Measurements from ENCODE around the gene ACKR1. TPM values are rescaled to one million over a fixed set of nuclear protein-coding genes. Genes with fewer than 3 reads are reported as not detected.

Gene ACKR1
- polyA plus RNA-seq, 1 of the 3 experiments (the other 2 are of a cell fraction): 0.02 TPM

GRCh38 chr1:159181328-159182024 lies 23.2 kb upstream of the ACKR1 start:
- Histone ChIP-seq H3K36me3 (replicated peaks in 1 of 2; ENCODE audit: control insufficient read depth in 1 of 2, insufficient read depth in 2 of 2, low read length in 1 of 2) (no peaks in the 10 kb centered on the region), H4K20me1 (ENCODE audit: insufficient read depth) (no peaks in the 10 kb centered on the region), H3K27me3 (ENCODE audit: insufficient read depth) (no peaks in the 10 kb centered on the region; the same call in 1 of the 2 replicates), H2AFZ (ENCODE audit: low read depth) (no peak overlapping the region), H3K9me2 (no peaks in the 10 kb centered on the region), H3F3A (replicated peaks; ENCODE audit: insufficient read depth) (no peaks in the 10 kb centered on the region), H3K4me2 (no peak overlapping the region), H3K9ac (no peak overlapping the region), H3K27ac (ENCODE audit: low read depth in 2 of 2, low read length in 1 of 2) (no peak overlapping the region), H3K4me1 (ENCODE audit: control insufficient read depth in 1 of 2, insufficient read depth in 2 of 2, low read depth in 1 of 2, low read length in 1 of 2) (no peaks in the 10 kb centered on the region), H3K9me3 (no peaks in the 10 kb centered on the region), H3K79me2 (ENCODE audit: insufficient read depth) (no peaks in the 10 kb centered on the region), H3K4me3 (ENCODE audit: low read depth in 2 of 2, low read length in 1 of 2) (no peak overlapping the region)
- ChIA-PET CTCF (interaction anchor here (5.9 kb wide), 1 partner anchor 32 kb away, joined by 34 read pairs; no protein-coding TSS in a partner anchor), POLR2A (no interaction called here)
- no peak for TF ChIP-seq CHD2 (IDR thresholded peaks at IDR 0.05; ENCODE audit: low read length, partially characterized antibody)
- no peak for TF ChIP-seq RAD21 (IDR thresholded peaks at IDR 0.05; ENCODE audit: low read length)
- no peak for TF ChIP-seq MXI1 (IDR thresholded peaks at IDR 0.05; ENCODE audit: low read depth, low read length)
- no peak for TF ChIP-seq USF2 (IDR thresholded peaks at IDR 0.05; ENCODE audit: borderline replicate concordance, low read depth, low read length)
- TF ChIP-seq TAF1 (IDR thresholded peaks at IDR 0.05; ENCODE audit: borderline replicate concordance, low read depth, low read length): no peak
- no peak for TF ChIP-seq GABPA (IDR thresholded peaks at IDR 0.05; ENCODE audit: low read depth)
- no peak for TF ChIP-seq FOXJ3 (CRISPR knock-in tag; IDR thresholded peaks at IDR 0.05)
- no peak for TF ChIP-seq JUND (IDR thresholded peaks at IDR 0.05)
- no peak for TF ChIP-seq SIN3A (IDR thresholded peaks at IDR 0.05; ENCODE audit: borderline replicate concordance, low read depth, low read length)
- TF ChIP-seq RXRA (IDR thresholded peaks at IDR 0.05; ENCODE audit: borderline replicate concordance, low read depth): no peak
- TF ChIP-seq NFIC (IDR thresholded peaks at IDR 0.05; ENCODE audit: borderline replicate concordance): no peak
- no peak for TF ChIP-seq EZH2phosphoT487 (IDR thresholded peaks at IDR 0.05; ENCODE audit: borderline replicate concordance, low read depth)
- no peak for TF ChIP-seq REST (IDR thresholded peaks at IDR 0.05; ENCODE audit: low read depth, low read length)
- TF ChIP-seq RFX5 (IDR thresholded peaks at IDR 0.05; ENCODE audit: low read length): no peak
- WGBS (ENCODE audit: low lambda C conversion rate): 7% methylated on average over 4 of the region's 4 CpGs
- no peak for DNase-seq
